ENCODE results near the gene NPY5R.

NPY5R gene

DNA sequence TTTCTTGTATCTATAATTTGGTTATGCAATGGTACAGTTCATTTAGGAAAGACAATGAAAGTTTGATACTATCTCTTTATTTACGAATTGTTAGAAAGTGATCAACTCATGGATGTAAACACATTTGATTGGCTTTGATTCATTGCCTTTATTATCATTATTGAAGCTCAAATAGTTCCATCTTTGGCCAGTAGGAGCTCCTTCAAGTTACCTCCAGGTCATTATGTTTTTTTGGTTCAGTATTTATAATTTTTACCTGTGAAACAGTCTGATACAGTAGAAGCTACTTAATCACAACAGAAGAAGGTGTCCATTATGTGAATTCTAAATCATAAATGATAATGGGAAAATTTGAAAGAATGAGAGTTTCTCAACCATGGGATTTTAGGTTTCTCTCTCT is 12.4 kb downstream of the NPY5R start:
- TF ChIP-seq, protein P1, sequence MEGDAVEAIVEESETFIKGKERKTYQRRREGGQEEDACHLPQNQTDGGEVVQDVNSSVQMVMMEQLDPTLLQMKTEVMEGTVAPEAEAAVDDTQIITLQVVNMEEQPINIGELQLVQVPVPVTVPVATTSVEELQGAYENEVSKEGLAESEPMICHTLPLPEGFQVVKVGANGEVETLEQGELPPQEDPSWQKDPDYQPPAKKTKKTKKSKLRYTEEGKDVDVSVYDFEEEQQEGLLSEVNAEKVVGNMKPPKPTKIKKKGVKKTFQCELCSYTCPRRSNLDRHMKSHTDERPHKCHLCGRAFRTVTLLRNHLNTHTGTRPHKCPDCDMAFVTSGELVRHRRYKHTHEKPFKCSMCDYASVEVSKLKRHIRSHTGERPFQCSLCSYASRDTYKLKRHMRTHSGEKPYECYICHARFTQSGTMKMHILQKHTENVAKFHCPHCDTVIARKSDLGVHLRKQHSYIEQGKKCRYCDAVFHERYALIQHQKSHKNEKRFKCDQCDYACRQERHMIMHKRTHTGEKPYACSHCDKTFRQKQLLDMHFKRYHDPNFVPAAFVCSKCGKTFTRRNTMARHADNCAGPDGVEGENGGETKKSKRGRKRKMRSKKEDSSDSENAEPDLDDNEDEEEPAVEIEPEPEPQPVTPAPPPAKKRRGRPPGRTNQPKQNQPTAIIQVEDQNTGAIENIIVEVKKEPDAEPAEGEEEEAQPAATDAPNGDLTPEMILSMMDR (IDR thresholded peaks at IDR 0.05; ENCODE audit: borderline replicate concordance, insufficient read depth, low read depth, low read length): no peak
- no peak overlapping the region for H3K4me3 ChIP-seq (ENCODE audit: low read depth, low read length)

DNA sequence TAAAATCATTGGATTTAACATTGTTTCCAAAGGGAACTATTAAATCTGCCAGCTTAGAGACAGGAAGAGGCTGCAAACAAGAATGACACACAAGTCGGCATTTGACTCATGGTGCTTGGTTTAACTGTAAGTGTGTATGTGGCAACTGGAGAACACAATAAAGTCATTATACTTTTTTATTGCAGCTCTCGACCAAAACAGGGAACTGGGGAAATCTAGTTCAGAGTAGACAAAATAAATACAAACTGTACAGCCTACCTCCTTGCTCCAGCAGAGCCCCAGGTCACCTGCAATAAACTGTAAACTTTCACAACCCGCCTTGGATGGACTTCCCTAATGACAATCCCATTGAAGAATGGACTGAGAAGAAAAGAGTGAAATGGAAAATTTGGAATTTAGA is 24.0 kb downstream of the NPY5R start:
- TF ChIP-seq, protein P1 (IDR thresholded peaks at IDR 0.05; ENCODE audit: borderline replicate concordance, insufficient read depth, low read depth, low read length): no peak
- no peak overlapping the region for H3K4me3 ChIP-seq (ENCODE audit: low read depth, low read length)

DNA sequence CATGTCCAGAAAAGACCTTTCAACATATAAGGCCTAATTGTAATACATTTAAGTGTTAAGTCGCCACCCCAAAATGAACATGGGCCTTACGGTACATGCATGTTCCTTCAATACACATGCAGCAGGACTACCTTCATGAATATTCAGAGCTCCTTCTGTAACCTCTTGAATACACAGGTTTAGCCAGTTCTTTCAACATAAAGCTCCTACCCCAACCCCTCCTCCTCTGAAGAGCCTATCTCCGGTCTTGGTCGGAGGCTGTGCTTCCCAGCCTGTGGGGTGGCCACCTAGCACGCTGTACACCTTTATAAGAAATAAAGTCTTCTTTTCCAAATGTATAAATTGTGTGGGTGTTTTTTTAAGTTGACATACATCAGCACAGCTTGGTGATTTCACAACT is 28.3 kb downstream of the NPY5R start:
- TF ChIP-seq, protein P1 (IDR thresholded peaks at IDR 0.05; ENCODE audit: borderline replicate concordance, insufficient read depth, low read depth, low read length): no peak
- H3K4me3 ChIP-seq (ENCODE audit: low read depth, low read length): no peak overlapping the region

DNA sequence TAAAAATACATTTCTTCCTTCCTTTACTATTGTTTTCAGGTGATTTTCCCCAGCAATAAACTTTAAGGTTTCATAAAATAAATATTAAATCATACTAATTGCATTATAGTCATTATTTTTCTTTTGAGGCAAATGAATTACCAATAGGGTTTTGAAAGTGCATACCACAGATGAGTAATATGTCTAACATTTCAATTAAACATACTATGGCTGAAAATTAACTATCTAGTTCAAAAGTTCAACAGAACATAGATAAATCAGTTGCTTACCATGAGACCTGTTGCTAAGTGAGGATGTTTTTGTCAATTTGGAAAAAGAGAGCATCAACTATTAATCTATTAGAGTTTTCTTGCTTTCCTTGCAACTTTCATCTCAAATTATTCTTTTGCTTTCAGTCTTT is 35.0 kb downstream of the NPY5R start:
- TF ChIP-seq, protein P1 (IDR thresholded peaks at IDR 0.05; ENCODE audit: borderline replicate concordance, insufficient read depth, low read depth, low read length): no peak
- H3K4me3 ChIP-seq (ENCODE audit: low read depth, low read length): no peak overlapping the region

DNA sequence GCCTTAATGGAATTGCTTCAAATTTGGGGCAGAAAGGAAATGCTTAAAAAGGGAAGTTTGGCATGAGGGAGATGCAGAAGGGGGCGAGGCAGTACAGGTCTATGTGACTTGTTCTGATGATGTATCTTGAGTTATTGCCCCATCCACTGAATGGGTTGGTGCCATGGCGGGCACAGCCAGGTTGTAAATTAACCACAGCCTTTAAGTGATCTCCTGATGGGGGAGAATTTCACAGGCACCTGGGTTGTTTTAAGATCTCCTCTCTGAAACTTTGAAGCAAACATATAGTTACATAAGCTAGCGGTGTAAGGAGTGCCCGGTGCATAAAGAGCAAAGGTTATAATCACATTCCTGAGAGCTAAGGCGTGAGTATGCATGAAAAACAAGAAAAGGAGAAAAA is 37.0 kb downstream of the NPY5R start:
- no peak overlapping the region for H3K4me3 ChIP-seq (ENCODE audit: low read depth, low read length)
- TF ChIP-seq, protein P1 (IDR thresholded peaks at IDR 0.05; ENCODE audit: borderline replicate concordance, insufficient read depth, low read depth, low read length): no peak

DNA sequence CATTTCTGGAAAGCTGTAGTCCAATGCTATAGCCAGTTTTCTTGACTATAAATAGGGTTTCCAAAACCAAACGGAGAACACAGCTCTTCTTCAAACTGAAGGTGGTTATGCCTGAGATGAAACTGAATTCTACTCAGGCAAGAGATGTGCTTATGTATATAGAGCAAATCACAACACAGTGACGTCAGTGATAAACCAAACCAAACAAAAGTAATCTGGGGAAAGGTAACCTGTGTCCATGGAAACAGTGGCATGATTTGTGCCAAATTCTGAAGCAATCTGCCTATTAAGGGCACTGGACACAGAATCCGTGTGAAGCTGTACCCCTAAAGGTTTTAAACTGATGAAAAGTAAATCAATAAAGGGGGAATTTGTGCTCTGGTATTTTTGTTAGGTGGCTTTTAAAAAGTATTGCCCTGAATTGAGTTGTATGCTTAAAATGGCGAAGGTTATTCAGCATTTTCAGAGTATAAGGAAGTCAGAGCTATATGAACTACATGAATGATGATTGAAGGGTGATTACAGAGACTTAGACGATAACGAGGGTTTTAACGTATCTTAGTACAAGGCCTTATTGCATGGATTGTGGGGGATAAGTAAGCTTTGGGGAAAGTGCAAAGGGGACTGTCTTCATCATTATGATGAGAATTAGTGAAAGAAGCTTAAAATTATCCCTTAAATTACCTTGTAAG is 38.6 kb downstream of the NPY5R start:
- TF ChIP-seq, protein P1 (IDR thresholded peaks at IDR 0.05; ENCODE audit: borderline replicate concordance, insufficient read depth, low read depth, low read length): no peak
- H3K4me3 ChIP-seq (ENCODE audit: low read depth, low read length): no peak overlapping the region

DNA sequence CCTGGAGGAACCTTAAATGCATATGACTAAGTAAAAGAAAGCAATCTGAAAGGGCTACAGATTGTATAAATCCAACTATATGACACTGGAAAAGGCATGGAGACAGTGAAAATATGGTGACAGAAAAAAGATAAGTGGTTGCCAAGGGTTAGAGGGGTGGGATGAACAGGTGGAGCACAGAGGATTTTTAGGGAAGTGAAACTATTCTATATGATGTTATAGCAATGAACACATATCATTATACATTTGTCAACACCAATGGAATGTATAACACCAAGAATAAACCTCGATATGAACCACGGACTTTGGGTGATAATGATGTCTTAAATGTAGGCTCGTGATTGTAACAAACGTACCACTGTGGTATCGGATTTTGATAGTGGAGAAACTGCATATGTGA is 40.7 kb downstream of the NPY5R start:
- TF ChIP-seq, protein P1 (IDR thresholded peaks at IDR 0.05; ENCODE audit: borderline replicate concordance, insufficient read depth, low read depth, low read length): no peak
- H3K4me3 ChIP-seq (ENCODE audit: low read depth, low read length): no peak overlapping the region
